ENCODE measurements around the gene CDC123. TPM values are rescaled to one million over a fixed set of nuclear protein-coding genes. Genes with fewer than 3 reads are reported as not detected.
"Not testable (repeated sequence)": the region's sequence is repeated elsewhere in the genome, so short reads cannot be mapped to it uniquely, and the experiment has no call there.

CDC123 gene
- total RNA-seq, 1 experiment from 2014 or later: 114 TPM

GRCh38 chr10:12279281-12279680, 83.3 kb downstream of the CDC123 start:
- Mint-ChIP-seq H3K27me3 (ENCODE audit: insufficient read depth, unreplicated experiment) (no peaks in the 10 kb centered on the region), H3K9me3 (ENCODE audit: unreplicated experiment) (no peaks in the 10 kb centered on the region), H3K4me3 (ENCODE audit: unreplicated experiment) (no peak overlapping the region), H3K4me1 (ENCODE audit: insufficient read depth, unreplicated experiment) (peaks cover 6% of the 10 kb centered on the region), H3K27ac (ENCODE audit: low read depth, unreplicated experiment) (no peak overlapping the region), H3K36me3 (ENCODE audit: insufficient read depth, unreplicated experiment) (no peaks in the 10 kb centered on the region)
- no TSS peak for BruUV-seq (replicated peaks)
- ChIA-PET CTCF (interaction anchor here (0.6 to 1.7 kb wide), 2 partner anchors 377 to 432 kb away, joined by 3 to 5 read pairs; no protein-coding TSS in a partner anchor), POLR2A (no interaction called here)
- peak; percentile 62 for DNase-seq (ENCODE audit: unreplicated experiment)
- TF ChIP-seq, protein P1, sequence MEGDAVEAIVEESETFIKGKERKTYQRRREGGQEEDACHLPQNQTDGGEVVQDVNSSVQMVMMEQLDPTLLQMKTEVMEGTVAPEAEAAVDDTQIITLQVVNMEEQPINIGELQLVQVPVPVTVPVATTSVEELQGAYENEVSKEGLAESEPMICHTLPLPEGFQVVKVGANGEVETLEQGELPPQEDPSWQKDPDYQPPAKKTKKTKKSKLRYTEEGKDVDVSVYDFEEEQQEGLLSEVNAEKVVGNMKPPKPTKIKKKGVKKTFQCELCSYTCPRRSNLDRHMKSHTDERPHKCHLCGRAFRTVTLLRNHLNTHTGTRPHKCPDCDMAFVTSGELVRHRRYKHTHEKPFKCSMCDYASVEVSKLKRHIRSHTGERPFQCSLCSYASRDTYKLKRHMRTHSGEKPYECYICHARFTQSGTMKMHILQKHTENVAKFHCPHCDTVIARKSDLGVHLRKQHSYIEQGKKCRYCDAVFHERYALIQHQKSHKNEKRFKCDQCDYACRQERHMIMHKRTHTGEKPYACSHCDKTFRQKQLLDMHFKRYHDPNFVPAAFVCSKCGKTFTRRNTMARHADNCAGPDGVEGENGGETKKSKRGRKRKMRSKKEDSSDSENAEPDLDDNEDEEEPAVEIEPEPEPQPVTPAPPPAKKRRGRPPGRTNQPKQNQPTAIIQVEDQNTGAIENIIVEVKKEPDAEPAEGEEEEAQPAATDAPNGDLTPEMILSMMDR (IDR thresholded peaks at IDR 0.05; ENCODE audit: unreplicated experiment): no peak
- intact Hi-C loops (cut with micrococcal nuclease): no loop called here

- BruUV-seq (replicated peaks): no TSS peak
- Mint-ChIP-seq H3K36me3 (ENCODE audit: insufficient read depth, unreplicated experiment) (no peaks in the 10 kb centered on the region), H3K9me3 (ENCODE audit: unreplicated experiment) (no peaks in the 10 kb centered on the region), H3K27ac (ENCODE audit: low read depth, unreplicated experiment) (no peak overlapping the region), H3K4me3 (ENCODE audit: unreplicated experiment) (no peak overlapping the region), H3K27me3 (ENCODE audit: insufficient read depth, unreplicated experiment) (no peaks in the 10 kb centered on the region), H3K4me1 (ENCODE audit: insufficient read depth, unreplicated experiment) (no peaks in the 10 kb centered on the region)
- ChIA-PET CTCF (interaction anchor here (0.6 kb wide), 3 partner anchors 16 to 179 kb away, joined by 3 to 4 read pairs (median 4); no protein-coding TSS in a partner anchor), POLR2A (no interaction called here)
- intact Hi-C loops (cut with micrococcal nuclease): no loop called here
- DNase-seq (ENCODE audit: unreplicated experiment): no peak
- TF ChIP-seq, protein P1 (IDR thresholded peaks at IDR 0.05; ENCODE audit: unreplicated experiment): no peak
Measured at GRCh38 chr10:12287772-12288171, 91.8 kb downstream of the CDC123 start.

DNA sequence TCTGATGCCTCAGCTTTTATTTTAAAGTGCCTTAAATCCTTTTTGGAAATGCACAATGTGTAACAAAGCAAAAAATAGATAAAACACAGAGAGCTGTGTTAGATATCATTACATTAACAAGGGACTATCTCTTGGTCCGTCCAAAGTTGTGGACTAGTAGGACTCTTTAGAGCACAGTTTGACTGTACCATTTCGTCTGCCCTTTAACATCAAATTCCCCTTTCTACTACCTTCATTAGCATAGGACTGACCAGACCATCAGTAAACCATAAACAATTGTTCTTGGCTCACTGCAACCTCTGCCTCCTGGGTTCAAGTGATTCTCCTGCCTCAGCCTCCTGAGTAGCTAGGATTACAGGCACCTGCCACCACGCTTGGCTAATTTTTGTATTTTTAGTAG, 101.8 kb downstream of the CDC123 start:
- POLR2A ChIA-PET; DNase-seq (ENCODE audit: unreplicated experiment); H3K9me3 Mint-ChIP-seq (ENCODE audit: unreplicated experiment); intact Hi-C loops (cut with micrococcal nuclease); H3K4me1 Mint-ChIP-seq (ENCODE audit: insufficient read depth, unreplicated experiment); H3K27me3 Mint-ChIP-seq (ENCODE audit: insufficient read depth, unreplicated experiment); H3K27ac Mint-ChIP-seq (ENCODE audit: low read depth, unreplicated experiment); BruUV-seq (replicated peaks); H3K4me3 Mint-ChIP-seq (ENCODE audit: unreplicated experiment); H3K36me3 Mint-ChIP-seq (ENCODE audit: insufficient read depth, unreplicated experiment): not testable (repeated sequence)
- CTCF ChIA-PET: interaction anchor here (0.5 kb wide), 1 partner anchor 448 kb away, joined by 3 read pairs; no protein-coding TSS in a partner anchor

DNA sequence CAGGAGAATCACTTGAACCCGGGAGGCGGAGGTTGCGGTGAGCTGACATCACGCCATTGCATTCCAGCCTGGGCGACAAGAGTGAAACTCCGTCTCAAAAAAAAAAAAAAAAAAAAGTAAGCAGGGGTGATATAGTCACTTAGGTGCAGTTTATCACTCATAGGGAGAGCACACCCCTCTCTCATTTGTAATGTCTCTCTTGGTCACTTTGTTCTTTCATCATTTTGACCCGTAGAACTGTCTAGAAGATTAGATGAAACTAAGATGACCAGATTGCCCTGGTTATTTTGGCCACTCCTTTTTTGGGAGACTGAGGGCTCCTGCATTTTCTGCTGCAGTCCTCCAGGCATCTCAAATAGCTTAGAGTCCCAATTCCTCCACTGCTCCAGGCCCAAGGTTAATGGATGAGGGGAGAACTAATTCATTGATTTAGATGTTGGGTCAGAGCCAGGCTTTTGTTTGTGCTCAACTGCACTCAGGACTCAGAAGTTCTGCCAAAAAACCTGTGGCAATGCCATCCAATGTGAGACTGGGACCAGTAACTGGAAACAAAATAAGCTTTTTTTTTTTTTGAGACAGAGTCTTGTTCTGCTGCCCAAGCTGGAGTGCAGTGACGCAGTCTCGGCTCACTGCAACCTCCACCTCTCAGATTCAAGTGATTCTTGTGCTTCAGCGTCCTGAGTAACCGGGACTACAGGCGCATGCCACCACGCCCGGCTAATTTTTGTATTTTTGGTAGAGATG, 103.4 kb downstream of the CDC123 start:
- H3K27me3 Mint-ChIP-seq (ENCODE audit: insufficient read depth, unreplicated experiment): no peaks in the 10 kb centered on the region
- BruUV-seq (replicated peaks): no TSS peak
- TF ChIP-seq, protein P1 (IDR thresholded peaks at IDR 0.05; ENCODE audit: unreplicated experiment): no peak
- H3K27ac Mint-ChIP-seq (ENCODE audit: low read depth, unreplicated experiment): no peak overlapping the region
- no peaks in the 10 kb centered on the region for H3K4me1 Mint-ChIP-seq (ENCODE audit: insufficient read depth, unreplicated experiment)
- no peak overlapping the region for H3K4me3 Mint-ChIP-seq (ENCODE audit: unreplicated experiment)
- DNase-seq (ENCODE audit: unreplicated experiment): no peak
- H3K9me3 Mint-ChIP-seq (ENCODE audit: unreplicated experiment): no peaks in the 10 kb centered on the region
- ChIA-PET CTCF (interaction anchor here (0.6 kb wide), 1 partner anchor 552 kb away, joined by 3 read pairs; no protein-coding TSS in a partner anchor), POLR2A (no interaction called here)
- no peaks in the 10 kb centered on the region for H3K36me3 Mint-ChIP-seq (ENCODE audit: insufficient read depth, unreplicated experiment)
- intact Hi-C loops (cut with micrococcal nuclease): no loop called here

Other genes with a start within 250 kb of the CDC123 start
- 24.3 and 24.7 TPM in 2 replicates for gene UPF2, start 153.4 kb upstream of the CDC123 start, total RNA-seq (2022)
- 16.0 and 17.3 TPM in 2 replicates for gene DHTKD1, start 127.2 kb upstream of the CDC123 start, total RNA-seq (2022)
- gene SEC61A2, start 66.5 kb upstream of the CDC123 start, total RNA-seq (2022): 11.4 and 17.4 TPM in 2 replicates
- 77.7 and 84.2 TPM in 2 replicates for gene NUDT5, start 297 bp upstream of the CDC123 start, total RNA-seq (2022)
- 1.7 and 3.3 TPM in 2 replicates for gene CAMK1D, start 153.4 kb downstream of the CDC123 start, total RNA-seq (2022)